Activated CD8-positive, alpha-beta T cell treated with anti-CD3 and anti-CD28 coated beads for 36 hours (primary cell): Measurements from ENCODE around the gene HEY2. TPM values are rescaled to one million over a fixed set of nuclear protein-coding genes. Genes with fewer than 3 reads are reported as not detected.
A peak's percentile ranks its signal among the peaks of the same experiment; 100 is the strongest.

ENCODE experiments used
- ATAC-seq: fragments of 200-7000 bp; cut with Tn5 transposase; one replicate; pipeline ENCODE4 v1.10.0; 2021; ENCODE audit warnings: mild to moderate bottlenecking, moderate library complexity
- CTCF ChIA-PET: fragments of 350-600 bp; sonication (Branson Sonifier 250); formaldehyde crosslinking; loops from one replicate; lab custom pipeline; 2021; ENCODE audit warnings: antibody characterized with exemption; lab: Charles Lee
- POLR2A ChIA-PET: fragments of 350-600 bp; sonication (Branson Sonifier 250); formaldehyde crosslinking; loops from one replicate; lab custom pipeline; 2021; ENCODE audit warnings: antibody characterized with exemption; lab: Charles Lee
- DNase-seq: peaks from one replicate; pipeline ENCODE4 v3.0.0-alpha.2; 2020
- H3K27ac Mint-ChIP-seq: one replicate; pipeline ENCODE4 v1.8.0; 2021; ENCODE audit warnings: mild to moderate bottlenecking, mixed read lengths
- H3K27me3 Mint-ChIP-seq: one replicate; pipeline ENCODE4 v1.8.0; 2021; ENCODE audit warnings: mixed read lengths
- H3K36me3 Mint-ChIP-seq: one replicate; pipeline ENCODE4 v1.8.0; 2021; ENCODE audit warnings: low read depth, mixed read lengths
- H3K4me1 Mint-ChIP-seq: one replicate; pipeline ENCODE4 v1.8.0; 2021; ENCODE audit warnings: low read depth, mixed read lengths
- H3K4me3 Mint-ChIP-seq: one replicate; pipeline ENCODE4 v1.8.0; 2021; ENCODE audit warnings: mild to moderate bottlenecking, moderate library complexity, mixed read lengths
- H3K9me3 Mint-ChIP-seq: one replicate; pipeline ENCODE4 v1.8.0; 2021; ENCODE audit warnings: mixed read lengths
- intact Hi-C: fragments of 100-400 bp; cut with micrococcal nuclease; formaldehyde crosslinking; loops from one replicate; pipeline ENCODE4 v1.10.0; 2022
- total RNA-seq, 2 experiments: library from RNA; stranded (reverse); gene quantifications; one replicate each; pipeline ENCODE4 v1.2.3, GENCODE V29; 2021
- TF ChIP-seq, protein P1 (sequence below): fragments of 200-600 bp; IDR thresholded peaks from one replicate; pipeline ENCODE4 v1.8.0; 2022; ENCODE audit warnings: antibody characterized with exemption, mild to moderate bottlenecking

Gene HEY2
- total RNA-seq, 2 experiments from 2014 or later: not detected

DNA sequence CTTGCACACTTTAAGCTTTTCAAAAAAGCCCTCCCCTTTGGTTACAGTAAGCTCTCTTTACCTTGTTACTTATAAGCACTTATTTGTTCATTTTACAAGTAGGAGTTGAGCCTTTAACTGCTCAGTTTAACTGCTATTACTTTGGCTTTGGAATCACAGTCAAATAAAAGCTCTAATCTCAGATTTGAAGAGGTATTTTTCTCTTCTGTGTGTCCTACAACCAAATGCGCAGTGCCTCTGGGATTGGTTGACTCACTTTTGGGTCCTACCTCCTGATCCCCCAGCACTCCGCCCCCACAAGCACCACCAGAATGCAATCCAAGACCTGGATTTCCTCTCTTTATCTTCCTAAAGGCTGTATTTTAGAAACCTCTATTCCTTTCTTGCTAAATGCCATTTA lies 43.8 kb downstream of the HEY2 start:
- TF ChIP-seq, protein P1, sequence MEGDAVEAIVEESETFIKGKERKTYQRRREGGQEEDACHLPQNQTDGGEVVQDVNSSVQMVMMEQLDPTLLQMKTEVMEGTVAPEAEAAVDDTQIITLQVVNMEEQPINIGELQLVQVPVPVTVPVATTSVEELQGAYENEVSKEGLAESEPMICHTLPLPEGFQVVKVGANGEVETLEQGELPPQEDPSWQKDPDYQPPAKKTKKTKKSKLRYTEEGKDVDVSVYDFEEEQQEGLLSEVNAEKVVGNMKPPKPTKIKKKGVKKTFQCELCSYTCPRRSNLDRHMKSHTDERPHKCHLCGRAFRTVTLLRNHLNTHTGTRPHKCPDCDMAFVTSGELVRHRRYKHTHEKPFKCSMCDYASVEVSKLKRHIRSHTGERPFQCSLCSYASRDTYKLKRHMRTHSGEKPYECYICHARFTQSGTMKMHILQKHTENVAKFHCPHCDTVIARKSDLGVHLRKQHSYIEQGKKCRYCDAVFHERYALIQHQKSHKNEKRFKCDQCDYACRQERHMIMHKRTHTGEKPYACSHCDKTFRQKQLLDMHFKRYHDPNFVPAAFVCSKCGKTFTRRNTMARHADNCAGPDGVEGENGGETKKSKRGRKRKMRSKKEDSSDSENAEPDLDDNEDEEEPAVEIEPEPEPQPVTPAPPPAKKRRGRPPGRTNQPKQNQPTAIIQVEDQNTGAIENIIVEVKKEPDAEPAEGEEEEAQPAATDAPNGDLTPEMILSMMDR: no peak
- CTCF ChIA-PET: interaction anchor here (0.7 to 5.9 kb wide), 7 partner anchors 8 to 163 kb away, joined by 3 to 67 read pairs (median 4); partner anchors contain the start of gene HINT3
- POLR2A ChIA-PET: interaction anchor here (1.1 to 5.9 kb wide), 3 partner anchors 12 to 164 kb away, joined by 3 to 124 read pairs (median 21); partner anchors contain the start of gene HINT3
- H3K27ac Mint-ChIP-seq: peak overlapping the region; percentile 77
- ATAC-seq (no peak), DNase-seq (no peak)
- peaks cover 61% of the 10 kb centered on the region for H3K4me1 Mint-ChIP-seq
- H3K27me3 Mint-ChIP-seq: no peaks in the 10 kb centered on the region
- intact Hi-C loops: loop anchor here (5.0 kb wide), 1 partner anchor 124 kb away; no protein-coding TSS in a partner anchor
- H3K9me3 Mint-ChIP-seq: no peaks in the 10 kb centered on the region
- H3K36me3 Mint-ChIP-seq: peaks cover 16% of the 10 kb centered on the region
- peak overlapping the region; percentile 7 for H3K4me3 Mint-ChIP-seq

DNA sequence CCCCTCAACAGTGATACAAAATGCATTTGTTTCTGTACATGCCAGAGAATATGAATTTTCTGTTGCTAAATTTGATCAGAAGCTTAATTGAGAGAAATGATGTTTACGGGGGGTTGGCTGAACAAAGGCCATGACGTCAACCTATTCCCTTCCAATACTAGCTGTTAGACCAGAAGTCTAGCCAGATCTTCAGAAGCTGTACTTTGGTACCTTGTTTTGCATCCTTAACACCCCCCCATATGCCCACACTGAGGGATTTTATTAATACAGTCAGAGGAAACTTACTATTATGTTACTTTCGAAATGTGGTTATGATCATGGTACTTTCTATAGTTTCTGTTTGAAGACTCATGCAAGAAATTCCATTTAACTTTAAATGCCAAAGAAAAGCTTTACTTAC lies 44.4 kb downstream of the HEY2 start:
- Mint-ChIP-seq H3K4me3 (peak overlapping the region; percentile 7), H3K36me3 (peaks cover 17% of the 10 kb centered on the region), H3K4me1 (peaks cover 61% of the 10 kb centered on the region), H3K9me3 (no peaks in the 10 kb centered on the region), H3K27me3 (no peaks in the 10 kb centered on the region), H3K27ac (peak overlapping the region; percentile 77)
- TF ChIP-seq, protein P1: no peak
- intact Hi-C loops: loop anchor here (5.0 kb wide), 1 partner anchor 123 kb away; no protein-coding TSS in a partner anchor
- ChIA-PET POLR2A (interaction anchor here (1.1 to 5.9 kb wide), 3 partner anchors 12 to 163 kb away, joined by 3 to 124 read pairs (median 21); partner anchors contain the start of gene HINT3), CTCF (interaction anchor here (0.7 to 5.9 kb wide), 8 partner anchors 7 to 180 kb away, joined by 3 to 67 read pairs (median 4); partner anchors contain the start of gene HINT3)
- DNase-seq (peak; percentile 42), ATAC-seq (peak; percentile 14)

DNA sequence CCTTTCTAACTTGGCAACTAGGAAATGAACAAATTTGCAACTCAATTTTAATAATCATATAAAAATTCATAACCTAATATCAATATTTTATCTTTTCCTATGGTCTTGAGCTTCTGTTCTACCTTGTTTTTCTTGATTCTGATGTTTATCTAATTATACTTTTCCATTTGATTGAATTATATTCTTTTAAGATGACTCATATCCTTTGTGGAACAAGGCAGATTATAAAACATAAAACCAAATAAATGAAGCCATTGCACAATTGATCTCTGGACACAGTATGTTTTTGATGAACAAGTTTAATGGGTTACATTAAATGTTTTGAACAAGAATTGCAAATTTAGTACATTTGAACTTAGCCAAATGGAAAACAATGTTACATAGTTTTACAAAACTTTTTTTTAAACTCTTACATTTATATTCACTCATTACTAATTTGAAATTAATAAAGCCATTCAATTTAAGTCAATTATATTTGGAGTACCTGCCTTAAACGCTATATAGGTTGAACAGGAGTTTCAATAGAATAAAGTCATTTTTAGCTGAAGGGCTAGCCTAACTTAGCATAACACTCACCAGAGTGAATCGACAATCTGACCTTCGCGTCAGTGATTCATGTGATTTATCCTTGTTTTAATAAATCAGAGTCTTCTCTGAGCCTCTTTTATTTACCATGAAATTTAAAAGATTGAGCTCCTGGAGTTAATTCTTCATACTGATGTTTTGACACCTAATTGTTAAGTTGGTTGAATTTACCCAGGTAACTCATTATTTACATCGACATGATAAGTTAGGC lies 45.1 kb downstream of the HEY2 start:
- Mint-ChIP-seq H3K9me3 (no peaks in the 10 kb centered on the region), H3K27me3 (no peaks in the 10 kb centered on the region), H3K4me1 (peaks cover 59% of the 10 kb centered on the region), H3K4me3 (no peak overlapping the region), H3K27ac (peak overlapping the region; percentile 77), H3K36me3 (peaks cover 17% of the 10 kb centered on the region)
- TF ChIP-seq, protein P1: no peak
- ATAC-seq (no peak), DNase-seq (no peak)
- intact Hi-C loops: loop anchor here (5.0 kb wide), 1 partner anchor 123 kb away; no protein-coding TSS in a partner anchor
- ChIA-PET POLR2A (interaction anchor here (1.1 to 5.9 kb wide), 2 partner anchors 13 to 49 kb away, joined by 3 to 124 read pairs; no protein-coding TSS in a partner anchor), CTCF (interaction anchor here (0.7 to 5.9 kb wide), 7 partner anchors 9 to 179 kb away, joined by 3 to 67 read pairs (median 3); partner anchors contain the start of gene HINT3)

DNA sequence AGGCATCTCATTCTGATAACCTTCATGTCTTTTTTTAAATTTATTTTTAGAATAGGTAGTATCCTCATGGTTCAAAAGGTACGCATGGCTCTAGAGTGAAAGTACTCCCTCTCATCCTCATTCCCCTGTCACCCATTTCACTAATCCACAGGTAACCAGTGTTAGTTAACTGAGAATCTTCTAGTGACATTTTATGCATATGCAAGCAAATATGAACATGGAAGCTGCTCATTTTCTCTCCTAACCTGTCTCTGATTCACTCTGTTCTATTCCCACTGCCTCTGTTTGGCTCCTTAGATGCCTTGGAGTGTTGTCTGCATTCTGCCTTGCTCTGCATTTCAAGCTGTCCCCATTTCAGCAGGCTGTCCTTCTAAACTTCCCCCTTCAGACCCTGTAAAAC lies 45.9 kb downstream of the HEY2 start:
- TF ChIP-seq, protein P1: no peak
- ChIA-PET POLR2A (no interaction called here), CTCF (interaction anchor here (0.7 to 1.4 kb wide), 2 partner anchors 9 to 161 kb away, joined by 3 to 5 read pairs; partner anchors contain the start of gene HINT3)
- Mint-ChIP-seq H3K27ac (peak overlapping the region; percentile 16), H3K27me3 (no peaks in the 10 kb centered on the region), H3K9me3 (no peaks in the 10 kb centered on the region), H3K36me3 (peaks cover 14% of the 10 kb centered on the region), H3K4me3 (no peak overlapping the region), H3K4me1 (peaks cover 57% of the 10 kb centered on the region)
- intact Hi-C loops: no loop called here
- no peak for DNase-seq
- ATAC-seq: no peak
